ENCODE data around the gene EXOSC7. TPM values are rescaled to one million over a fixed set of nuclear protein-coding genes. Genes with fewer than 3 reads are reported as not detected.
"Not testable (repeated sequence)": the region's sequence is repeated elsewhere in the genome, so short reads cannot be mapped to it uniquely, and the experiment has no call there.

EXOSC7 gene
- total RNA-seq, 1 donor from 2014 or later, result 51.2 TPM

- Histone ChIP-seq H3K4me1 (no peaks in the 10 kb centered on the region), H3K27ac (no peak overlapping the region), H3K27me3 (no peaks in the 10 kb centered on the region), H3K9me3 (no peaks in the 10 kb centered on the region), H3K36me3 (peaks cover 14 to 16% of the 10 kb centered on the region in 2 donors), H3K4me3 (no peak overlapping the region)
- intact Hi-C loops (cut with DNase I), result no loop called here
- no peak for DNase-seq (ENCODE audit: low spot score in 2 of 2)
- no peak for TF ChIP-seq CTCF (IDR thresholded peaks at IDR 0.05)
These were observed 27.8 kb upstream of the EXOSC7 start for GRCh38 chr3:44948239-44948638.

GRCh38 chr3:44949770-44950169 lies 26.3 kb upstream of the EXOSC7 start:
- H3K27ac ChIP-seq; H3K4me1 ChIP-seq; H3K27me3 ChIP-seq; intact Hi-C loops (cut with DNase I); DNase-seq (ENCODE audit: low spot score in 2 of 2); H3K36me3 ChIP-seq; H3K9me3 ChIP-seq; H3K4me3 ChIP-seq: not testable (repeated sequence)

GRCh38 chr3:44950275-44950734 lies 25.7 kb upstream of the EXOSC7 start:
- H3K4me1 ChIP-seq, result no peaks in the 10 kb centered on the region
- H3K27me3 ChIP-seq, result no peaks in the 10 kb centered on the region
- no peak for DNase-seq (ENCODE audit: low spot score in 2 of 2)
- no peak for TF ChIP-seq CTCF (IDR thresholded peaks at IDR 0.05)
- intact Hi-C loops (cut with DNase I), result no loop called here
- H3K9me3 ChIP-seq, result no peaks in the 10 kb centered on the region
- H3K36me3 ChIP-seq, result peaks cover 5 to 6% of the 10 kb centered on the region in 2 donors
- H3K27ac ChIP-seq, result no peak overlapping the region
- H3K4me3 ChIP-seq, result no peak overlapping the region

DNA sequence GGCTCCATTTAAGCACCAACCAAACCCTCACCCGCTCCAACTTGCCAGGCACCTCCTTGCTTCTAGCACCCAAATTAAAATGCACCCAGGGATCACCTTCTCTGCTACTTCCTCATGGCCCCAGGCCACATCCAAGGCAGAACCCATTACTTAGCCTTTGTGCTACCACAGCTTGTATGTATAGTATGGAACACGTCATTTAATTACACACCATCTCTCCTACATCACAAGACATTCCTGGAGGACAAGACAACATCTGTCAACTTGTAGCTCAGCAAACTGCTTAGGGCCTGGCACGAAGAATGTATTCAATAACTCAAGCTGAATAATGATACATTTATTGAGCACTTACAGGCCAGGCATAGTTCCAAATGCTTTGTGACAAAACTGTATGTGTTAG lies 23.4 kb upstream of the EXOSC7 start:
- TF ChIP-seq CTCF (IDR thresholded peaks at IDR 0.05), result no peak
- H3K9me3 ChIP-seq, result no peaks in the 10 kb centered on the region
- no peaks in the 10 kb centered on the region for H3K27me3 ChIP-seq
- H3K27ac ChIP-seq, result no peak overlapping the region
- no peak overlapping the region for H3K4me3 ChIP-seq
- DNase-seq (ENCODE audit: low spot score in 2 of 2), result no peak
- H3K4me1 ChIP-seq, result no peaks in the 10 kb centered on the region
- intact Hi-C loops (cut with DNase I), result no loop called here
- H3K36me3 ChIP-seq, result peaks cover 5 to 15% of the 10 kb centered on the region in 2 donors

DNA sequence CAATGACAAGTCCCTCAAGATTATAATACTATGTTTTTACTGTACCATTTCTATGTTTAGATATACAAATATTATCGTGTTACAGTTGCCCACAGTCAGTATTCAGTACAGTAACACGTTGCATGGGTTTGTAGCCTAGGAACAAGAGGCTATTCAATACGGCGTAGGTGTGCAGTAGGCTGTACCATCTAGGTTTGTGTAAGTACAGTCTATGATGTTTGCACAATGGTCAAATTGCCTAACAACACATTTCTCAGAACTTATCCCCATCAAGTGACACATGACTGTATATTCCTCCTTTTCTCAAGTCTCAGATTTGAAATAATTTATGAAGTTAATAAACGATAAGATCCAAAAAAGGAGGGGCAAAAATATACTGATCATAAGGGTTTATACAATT lies 21.7 kb upstream of the EXOSC7 start:
- peaks cover 19 to 24% of the 10 kb centered on the region in 2 donors for H3K36me3 ChIP-seq
- intact Hi-C loops (cut with DNase I), result no loop called here
- no peak overlapping the region for H3K27ac ChIP-seq
- H3K9me3 ChIP-seq, result no peaks in the 10 kb centered on the region
- H3K27me3 ChIP-seq, result no peaks in the 10 kb centered on the region
- H3K4me1 ChIP-seq, result no peaks in the 10 kb centered on the region
- H3K4me3 ChIP-seq, result no peak overlapping the region
- TF ChIP-seq CTCF (IDR thresholded peaks at IDR 0.05), result no peak
- DNase-seq (ENCODE audit: low spot score in 2 of 2), result no peak

DNA sequence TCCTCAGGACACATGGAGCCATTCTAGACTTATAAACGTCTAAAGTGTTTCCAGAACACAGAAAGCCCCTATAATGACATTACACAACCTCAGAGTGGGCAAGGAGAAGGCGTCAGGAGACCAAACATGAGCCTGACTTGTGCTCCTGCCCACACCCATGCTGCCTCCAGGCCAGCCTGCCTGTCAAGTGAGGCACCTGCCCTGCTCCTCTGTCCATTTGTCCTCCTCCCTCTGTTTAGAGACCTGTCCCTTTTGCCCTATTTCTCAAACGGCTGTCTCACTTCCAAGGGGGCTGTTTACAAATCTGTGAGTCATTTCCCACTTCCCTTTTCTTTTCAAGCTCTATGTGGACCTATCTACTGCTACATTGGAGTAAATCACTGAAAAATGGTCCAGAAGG lies 21.1 kb upstream of the EXOSC7 start:
- no peak for DNase-seq (ENCODE audit: low spot score in 2 of 2)
- H3K27ac ChIP-seq, result no peak overlapping the region
- no peak overlapping the region for H3K4me3 ChIP-seq
- H3K9me3 ChIP-seq, result no peaks in the 10 kb centered on the region
- H3K27me3 ChIP-seq, result no peaks in the 10 kb centered on the region
- peaks cover 19 to 25% of the 10 kb centered on the region in 2 donors for H3K36me3 ChIP-seq
- TF ChIP-seq CTCF (IDR thresholded peaks at IDR 0.05), result no peak
- H3K4me1 ChIP-seq, result no peaks in the 10 kb centered on the region
- intact Hi-C loops (cut with DNase I), result no loop called here

Data from ascending aorta (tissue), 2 donors.